GM21825 (cell line): ENCODE data around the gene SELENOW.
"Not testable (repeated sequence)": the region's sequence is repeated elsewhere in the genome, so short reads cannot be mapped to it uniquely, and the experiment has no call there.

Source experiments
- ATAC-seq: cut with Tn5 transposase; IDR thresholded peaks from one replicate; pipeline ENCODE4 v1.9.1; 2021; ENCODE audit warnings: mild to moderate bottlenecking, moderate library complexity; ENCODE audit not compliant: unreplicated experiment

SELENOW gene

DNA sequence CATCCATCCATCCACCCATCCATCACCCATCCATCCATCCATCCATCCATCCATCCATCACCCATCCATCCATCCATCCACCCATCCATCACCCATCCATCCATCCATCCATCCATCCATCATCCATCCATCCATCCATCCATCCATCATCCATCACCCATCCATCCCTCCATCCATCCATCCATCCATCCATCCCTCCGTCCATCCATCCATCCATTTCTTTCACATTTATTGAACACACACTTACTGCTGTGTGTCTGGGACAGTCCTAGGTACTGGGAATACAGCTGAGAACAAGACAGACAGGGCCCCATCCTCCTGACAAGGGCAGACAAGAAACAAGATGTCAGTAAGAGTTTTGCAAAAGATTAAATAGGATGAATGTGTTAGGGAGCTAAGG is 39.7 kb downstream of the SELENOW start:
- not testable (repeated sequence) for ATAC-seq

DNA sequence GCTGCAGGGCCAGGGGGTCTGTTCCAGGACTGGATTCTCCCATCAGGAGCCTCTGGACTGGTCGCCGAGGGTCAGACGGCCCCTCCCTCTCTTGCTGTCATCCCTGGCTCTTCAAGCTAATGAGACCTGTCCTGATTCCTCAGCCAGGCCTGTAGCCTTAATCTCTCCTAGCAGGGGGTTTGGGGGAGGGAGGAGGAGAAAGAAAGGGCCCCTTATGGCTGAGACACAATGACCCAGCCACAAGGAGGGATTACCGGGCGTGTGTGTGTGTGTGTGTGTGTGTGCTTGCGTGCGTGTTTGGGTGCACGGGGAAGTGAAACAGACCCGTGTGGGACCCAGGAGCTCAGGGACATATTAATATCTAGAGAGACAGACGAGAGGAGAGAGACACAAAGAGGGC is 41.4 kb downstream of the SELENOW start:
- ATAC-seq = no peak

DNA sequence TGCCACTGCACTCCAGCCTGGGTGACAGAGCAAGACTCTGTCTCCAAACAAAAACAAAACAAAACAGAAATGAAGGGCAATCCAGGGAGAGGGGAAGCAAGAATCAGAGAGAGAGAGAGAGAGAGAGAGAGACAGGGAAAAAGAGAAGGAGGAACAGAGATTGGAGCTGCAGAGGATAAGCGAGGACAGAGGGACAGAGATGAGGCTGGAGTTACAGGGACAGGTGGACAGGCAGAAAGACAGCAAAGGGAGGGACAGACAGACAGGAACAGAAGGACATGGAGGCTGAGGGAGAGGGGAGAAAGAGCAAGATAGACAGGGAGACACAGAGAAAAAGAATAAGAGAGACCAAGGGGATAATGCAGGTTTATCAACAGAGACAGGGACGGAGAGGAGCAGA is 41.9 kb downstream of the SELENOW start:
- ATAC-seq = no peak

DNA sequence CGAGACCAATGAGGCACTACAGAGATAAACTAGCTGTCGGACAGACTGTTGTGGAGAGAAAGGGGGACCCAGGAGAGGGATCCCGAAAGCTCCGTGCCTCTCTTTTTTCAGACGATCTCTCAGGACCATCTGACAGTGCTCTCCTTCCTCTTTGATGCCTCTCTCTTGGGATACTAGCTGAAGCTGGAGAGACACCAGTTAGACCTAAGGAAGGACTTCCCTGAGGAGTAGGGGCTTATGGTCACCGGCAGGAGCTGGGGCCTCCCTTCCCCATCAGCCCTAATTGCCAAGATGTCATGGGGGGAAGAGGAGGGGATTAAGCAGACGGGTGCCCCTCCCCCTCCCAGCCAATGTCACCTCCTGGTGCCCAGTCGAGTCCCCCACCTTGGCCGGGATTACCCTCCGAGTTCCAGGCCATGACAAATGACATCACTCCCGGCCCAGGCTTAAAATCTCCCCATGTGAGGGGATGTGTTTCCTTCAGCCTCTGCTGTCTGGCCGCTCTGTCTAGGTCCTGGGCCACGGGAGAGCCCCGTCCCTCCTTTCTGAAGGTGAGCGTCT is 43.0 kb downstream of the SELENOW start, which contains the start of gene CRX:
Gene CRX (plus strand): TSS at position 478 of the 561 bp plus-strand sequence. CDS start 12,507 bp downstream, outside the sequence.
- ATAC-seq = no peak

DNA sequence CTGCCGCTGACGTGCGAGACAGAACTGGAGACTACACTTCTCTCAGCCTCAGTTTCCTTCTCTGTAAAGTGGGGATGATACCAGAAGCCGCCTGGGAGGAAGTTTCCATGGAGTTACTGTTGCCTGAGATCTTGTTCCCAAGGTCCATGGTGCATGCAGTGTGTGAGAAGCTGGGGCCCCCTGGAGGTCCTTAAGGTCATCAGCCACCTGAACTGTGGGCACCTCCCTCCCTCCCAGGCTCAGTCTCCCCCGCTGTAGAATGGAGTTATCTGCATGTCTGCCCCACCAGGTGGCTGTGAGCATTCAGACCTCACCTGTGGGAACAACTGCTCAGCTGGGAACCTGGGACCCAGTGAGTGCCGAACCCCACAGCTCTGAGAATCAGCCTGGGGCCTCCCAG is 45.9 kb downstream of the SELENOW start:
- no peak for ATAC-seq

DNA sequence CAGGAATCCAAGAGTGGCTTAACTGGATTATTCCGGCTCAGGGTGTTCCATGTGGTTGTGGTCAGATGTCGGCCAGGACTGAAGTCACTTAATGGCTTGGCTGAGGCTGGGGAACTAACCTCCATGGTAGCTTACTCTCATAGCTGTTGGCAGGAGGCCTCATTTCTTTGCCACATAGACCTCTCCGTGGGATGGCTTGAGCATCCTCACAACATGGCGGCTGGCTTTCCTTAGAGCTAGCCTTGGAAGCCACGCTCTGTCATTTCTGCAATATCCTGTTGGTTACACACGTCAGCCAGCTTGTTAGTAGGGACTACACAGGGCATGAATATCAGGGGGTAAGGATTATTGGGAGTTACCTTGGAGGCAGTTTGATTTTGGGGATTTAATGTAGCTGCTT is 48.3 kb downstream of the SELENOW start:
- no peak for ATAC-seq

DNA sequence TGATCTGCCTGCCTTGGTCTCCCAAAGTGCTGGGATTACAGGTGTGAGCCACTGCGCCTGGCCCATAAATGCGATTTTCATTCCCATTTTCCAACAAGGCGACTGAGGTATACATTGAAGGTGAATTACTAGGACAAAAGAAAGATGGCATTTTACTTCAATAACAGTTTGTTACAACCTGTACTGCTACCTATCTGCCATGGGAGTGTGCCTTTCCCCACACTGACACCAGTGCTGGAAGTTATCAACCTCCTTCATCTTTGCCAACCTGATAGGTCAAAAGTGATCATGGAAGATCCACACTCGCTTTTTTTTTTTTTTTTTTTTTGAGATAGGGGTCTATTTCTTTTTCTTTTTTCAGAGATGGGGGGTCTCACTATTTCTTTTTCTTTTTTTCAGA is 54.2 kb downstream of the SELENOW start:
- no peak for ATAC-seq
